ENCODE data around the gene ZNF780B.
A peak's percentile ranks its signal among the peaks of the same experiment; 100 is the strongest.
"Not testable (repeated sequence)": the region's sequence is repeated elsewhere in the genome, so short reads cannot be mapped to it uniquely, and the experiment has no call there.

Gene ZNF780B

GRCh38 chr19:40053491-40053890, 2.5 kb downstream of the ZNF780B start:
- no peak for DNase-seq (ENCODE audit: low read depth, low spot score)
- no peak overlapping the region for H3K27ac ChIP-seq

DNA sequence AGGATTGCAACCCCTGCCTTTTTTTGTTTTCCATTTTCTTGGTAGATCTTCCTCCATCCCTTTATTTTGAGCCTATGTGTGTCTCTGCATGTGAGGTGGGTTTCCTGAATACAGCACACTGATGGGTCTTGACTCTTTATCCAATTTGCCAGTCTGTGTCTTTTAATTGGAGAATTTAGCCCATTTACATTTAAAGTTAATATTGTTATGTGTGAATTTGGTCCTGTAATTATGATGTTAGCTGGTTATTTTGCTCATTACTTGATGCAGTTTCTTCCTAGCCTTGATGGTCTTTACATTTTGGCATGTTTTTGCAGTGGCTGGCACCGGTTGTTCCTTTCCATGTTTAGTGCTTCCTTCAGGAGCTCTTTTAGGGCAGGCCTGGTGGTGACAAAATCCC, 14.3 kb downstream of the ZNF780B start:
- H3K27ac ChIP-seq; DNase-seq (ENCODE audit: low read depth, low spot score): not testable (repeated sequence)

GRCh38 chr19:40038047-40038446, 18.0 kb downstream of the ZNF780B start:
- H3K27ac ChIP-seq; DNase-seq (ENCODE audit: low read depth, low spot score): not testable (repeated sequence)

DNA sequence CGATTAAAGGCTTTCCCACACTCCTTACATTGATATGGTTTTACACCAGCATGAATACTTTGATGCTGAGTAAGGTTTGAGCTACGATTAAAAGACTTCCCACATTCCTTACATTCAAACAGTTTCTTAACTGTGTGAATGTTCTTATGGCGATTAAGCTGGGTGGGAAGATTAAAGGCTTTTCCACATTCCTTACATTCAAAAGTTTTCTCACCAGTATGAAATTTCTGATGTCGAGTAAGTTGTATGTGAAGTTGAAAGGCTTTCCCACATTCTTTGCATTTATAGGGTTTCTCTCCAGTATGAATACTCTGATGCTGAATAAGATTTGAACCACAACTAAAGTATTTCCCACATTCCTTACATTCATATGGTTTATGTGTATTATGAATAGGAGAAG, 20.0 kb downstream of the ZNF780B start:
- no peak for DNase-seq (ENCODE audit: low read depth, low spot score)
- no peak overlapping the region for H3K27ac ChIP-seq

DNA sequence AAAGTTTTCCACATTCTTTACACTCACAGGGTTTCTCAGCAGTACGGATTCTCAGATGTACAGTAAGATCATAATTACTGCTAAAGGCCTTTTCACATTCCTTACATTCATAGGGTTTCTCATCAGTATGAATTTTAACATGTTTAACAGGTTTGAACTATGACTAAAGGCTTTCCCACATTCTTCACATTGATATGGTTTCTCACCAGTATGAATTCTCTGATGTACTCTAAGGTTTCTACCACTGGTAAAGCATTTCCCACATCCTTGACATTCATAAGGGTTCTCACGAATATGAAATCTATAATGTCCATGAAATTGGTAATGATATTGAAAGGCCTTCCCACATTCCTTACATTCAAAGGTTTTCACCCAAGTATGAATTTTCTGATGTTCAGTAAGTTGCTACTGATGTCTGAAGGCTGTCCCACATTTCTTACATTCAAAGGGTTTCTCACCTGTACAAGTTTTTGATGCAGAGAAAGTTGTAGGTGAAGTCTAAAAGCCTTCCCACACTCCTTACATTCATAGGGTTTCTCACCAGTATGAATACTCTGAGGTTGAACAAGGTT, 22.0 kb downstream of the ZNF780B start:
- no peak for DNase-seq (ENCODE audit: low read depth, low spot score)
- no peak overlapping the region for H3K27ac ChIP-seq

GRCh38 chr19:40026597-40026970, 29.4 kb downstream of the ZNF780B start:
- no peak for DNase-seq (ENCODE audit: low read depth, low spot score)
- no peak overlapping the region for H3K27ac ChIP-seq

GRCh38 chr19:40025938-40026596, 30.0 kb downstream of the ZNF780B start:
- DNase-seq (ENCODE audit: low read depth, low spot score), result no peak
- H3K27ac ChIP-seq, result no peak overlapping the region

DNA sequence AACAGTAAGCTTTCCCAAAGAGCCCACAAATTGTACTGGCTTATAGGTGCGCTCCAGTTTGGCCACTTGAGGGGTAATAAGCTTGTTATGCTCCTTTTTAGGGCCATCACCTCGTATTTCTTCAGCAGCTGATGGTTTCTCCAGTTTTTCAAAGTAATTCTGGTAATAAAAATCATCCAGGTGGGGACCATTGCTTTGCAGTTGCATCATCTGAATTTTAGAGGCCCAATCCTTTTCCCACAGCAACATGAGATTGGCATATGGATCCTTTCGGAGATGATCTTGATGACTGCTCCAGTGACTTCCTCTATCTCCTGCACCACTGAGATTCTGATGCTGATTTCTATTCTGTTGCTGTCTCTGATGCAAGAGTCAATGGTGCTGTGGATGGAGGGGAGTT, 32.1 kb downstream of the ZNF780B start:
- H3K27ac ChIP-seq, result no peak overlapping the region

DNA sequence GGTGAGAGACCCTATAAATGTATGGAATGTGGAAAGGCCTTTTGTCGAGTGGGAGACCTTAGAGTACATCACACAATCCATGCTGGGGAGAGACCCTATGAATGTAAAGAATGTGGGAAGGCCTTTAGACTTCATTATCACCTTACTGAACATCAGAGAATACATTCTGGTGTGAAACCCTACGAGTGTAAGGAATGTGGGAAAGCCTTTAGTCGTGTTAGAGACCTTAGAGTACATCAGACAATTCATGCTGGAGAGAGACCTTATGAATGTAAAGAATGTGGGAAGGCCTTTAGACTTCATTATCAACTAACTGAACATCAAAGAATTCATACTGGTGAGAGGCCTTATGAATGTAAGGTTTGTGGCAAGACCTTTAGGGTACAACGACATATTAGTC, 42.0 kb downstream of the ZNF780B start:
- H3K27ac ChIP-seq, result no peak overlapping the region
- DNase-seq (ENCODE audit: low read depth, low spot score), result no peak

More for the DNA sequence above, 32.1 kb downstream of the ZNF780B start:
- no peak for DNase-seq (ENCODE audit: low read depth, low spot score)

- no peak overlapping the region for H3K27ac ChIP-seq
- DNase-seq (ENCODE audit: low read depth, low spot score), result no peak
These were observed 46.4 kb downstream of the ZNF780B start for GRCh38 chr19:40009674-40010073.

- H3K27ac ChIP-seq, result no peak overlapping the region
- DNase-seq (ENCODE audit: low read depth, low spot score), result peak; percentile 39
These were observed 49.7 kb downstream of the ZNF780B start for GRCh38 chr19:40006273-40006691.

DNA sequence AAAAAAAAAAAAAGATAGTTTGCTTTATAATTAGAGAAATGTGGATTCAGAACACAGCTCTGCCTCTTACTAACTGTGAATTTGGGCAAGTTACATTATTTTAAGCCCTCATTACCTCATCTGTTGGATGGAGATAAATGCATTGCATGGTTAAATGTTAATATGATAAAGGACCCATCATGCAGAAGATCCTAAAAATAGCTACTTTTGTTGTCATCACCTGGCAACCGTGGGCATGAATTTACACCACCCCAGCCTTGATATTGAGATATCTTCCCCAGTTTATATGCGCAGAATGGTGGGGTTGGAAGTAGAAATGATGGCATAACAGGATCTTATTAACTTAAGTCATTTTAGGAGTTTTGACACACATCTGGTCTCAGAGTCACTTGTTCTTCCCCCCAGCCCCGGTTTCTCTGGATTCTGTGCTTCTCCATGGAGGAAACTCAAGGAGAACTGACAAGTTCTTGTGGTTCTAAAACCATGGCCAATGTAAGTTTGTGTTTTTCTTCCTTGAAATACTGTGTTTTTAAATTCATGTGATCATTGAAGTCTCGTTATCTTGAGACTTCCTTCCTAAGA, 50.2 kb downstream of the ZNF780B start:
- no peak for DNase-seq (ENCODE audit: low read depth, low spot score)
- H3K27ac ChIP-seq, result no peak overlapping the region

GRCh38 chr19:39998501-39998900, 57.5 kb downstream of the ZNF780B start:
- DNase-seq (ENCODE audit: low read depth, low spot score), result no peak
- no peak overlapping the region for H3K27ac ChIP-seq

GRCh38 chr19:39997638-39998216, 58.3 kb downstream of the ZNF780B start:
- no peak overlapping the region for H3K27ac ChIP-seq
- no peak for DNase-seq (ENCODE audit: low read depth, low spot score)

- peak; percentile 43 for DNase-seq (ENCODE audit: low read depth, low spot score)
- H3K27ac ChIP-seq, result peak within 1 kb of the TSS; percentile 69
These were observed 59.0 kb downstream of the ZNF780B start, which contains the start of gene ZNF546 for GRCh38 chr19:39996811-39997637. Gene ZNF546 (plus strand): TSS chr19:39997060. CDS start chr19:39998327, 1,267 bp downstream.

GRCh38 chr19:39996218-39996810, 59.7 kb downstream of the ZNF780B start:
- peak overlapping the region; percentile 69 for H3K27ac ChIP-seq
- DNase-seq (ENCODE audit: low read depth, low spot score), result peak; percentile 37

- DNase-seq (ENCODE audit: low read depth, low spot score), result no peak
- no peak overlapping the region for H3K27ac ChIP-seq
These were observed 60.2 kb downstream of the ZNF780B start for GRCh38 chr19:39995794-39996193.

- H3K27ac ChIP-seq, result no peak overlapping the region
- no peak for DNase-seq (ENCODE audit: low read depth, low spot score)
These were observed 61.7 kb downstream of the ZNF780B start for GRCh38 chr19:39994361-39994760.

DNA sequence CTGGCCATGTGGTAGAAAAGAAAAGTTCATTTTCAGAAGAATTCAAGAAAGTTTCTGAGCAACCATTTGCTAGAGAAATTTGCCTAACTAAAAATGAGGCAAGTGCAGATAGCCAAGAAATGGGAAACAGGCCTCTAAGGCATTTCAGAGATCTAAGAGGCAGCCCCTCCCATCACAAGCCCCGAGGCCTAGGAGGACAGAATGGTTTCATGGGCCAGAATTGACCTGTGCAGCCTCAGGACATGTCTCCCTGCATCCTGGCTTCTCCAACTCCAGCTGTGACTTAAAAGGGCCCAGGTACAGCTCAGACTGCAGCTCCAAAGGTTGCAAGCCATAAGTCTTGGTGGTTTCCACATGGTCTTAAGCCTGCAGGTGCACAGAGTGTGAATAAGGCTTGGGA, 62.4 kb downstream of the ZNF780B start:
- H3K27ac ChIP-seq, result no peak overlapping the region
- DNase-seq (ENCODE audit: low read depth, low spot score), result no peak

GRCh38 chr19:39987596-39987995, 68.4 kb downstream of the ZNF780B start:
- no peak overlapping the region for H3K27ac ChIP-seq
- no peak for DNase-seq (ENCODE audit: low read depth, low spot score)

Measured in epithelial cell of prostate (primary cell).